NB4 (cell line): ENCODE results near the gene LIPH.

Experiments
- POLR2A ChIP-seq: IDR thresholded peaks from 2 replicates; pipeline ENCODE4 v1.6.1; 2011; ENCODE audit warnings: mild to moderate bottlenecking; ENCODE audit not compliant: insufficient read length; ENCODE audit errors: extremely low read depth
- TF ChIP-seq, protein P1 (sequence below): IDR thresholded peaks from one replicate; pipeline ENCODE4 v1.5.1; 2012; ENCODE audit warnings: low read depth, low read length

DNA sequence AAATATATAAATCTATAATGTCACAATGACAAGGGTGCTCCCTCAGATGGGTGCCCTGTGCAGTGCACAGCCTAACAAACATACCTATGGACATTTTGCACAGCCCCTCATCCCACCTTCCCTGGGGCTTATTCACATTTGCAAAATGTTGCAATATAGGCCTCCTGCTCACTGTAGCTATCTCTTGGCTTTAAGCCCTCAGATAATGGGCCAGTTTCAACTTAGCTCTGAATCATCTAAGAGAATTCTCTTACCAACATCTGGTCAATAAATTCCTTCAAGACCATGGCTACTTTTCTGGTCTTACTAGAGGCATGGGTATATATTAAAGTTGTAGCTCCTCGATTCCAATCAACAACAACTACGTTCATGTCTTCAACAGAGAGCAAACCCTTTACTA, 17.9 kb downstream of the LIPH start:
- TF ChIP-seq, protein P1, sequence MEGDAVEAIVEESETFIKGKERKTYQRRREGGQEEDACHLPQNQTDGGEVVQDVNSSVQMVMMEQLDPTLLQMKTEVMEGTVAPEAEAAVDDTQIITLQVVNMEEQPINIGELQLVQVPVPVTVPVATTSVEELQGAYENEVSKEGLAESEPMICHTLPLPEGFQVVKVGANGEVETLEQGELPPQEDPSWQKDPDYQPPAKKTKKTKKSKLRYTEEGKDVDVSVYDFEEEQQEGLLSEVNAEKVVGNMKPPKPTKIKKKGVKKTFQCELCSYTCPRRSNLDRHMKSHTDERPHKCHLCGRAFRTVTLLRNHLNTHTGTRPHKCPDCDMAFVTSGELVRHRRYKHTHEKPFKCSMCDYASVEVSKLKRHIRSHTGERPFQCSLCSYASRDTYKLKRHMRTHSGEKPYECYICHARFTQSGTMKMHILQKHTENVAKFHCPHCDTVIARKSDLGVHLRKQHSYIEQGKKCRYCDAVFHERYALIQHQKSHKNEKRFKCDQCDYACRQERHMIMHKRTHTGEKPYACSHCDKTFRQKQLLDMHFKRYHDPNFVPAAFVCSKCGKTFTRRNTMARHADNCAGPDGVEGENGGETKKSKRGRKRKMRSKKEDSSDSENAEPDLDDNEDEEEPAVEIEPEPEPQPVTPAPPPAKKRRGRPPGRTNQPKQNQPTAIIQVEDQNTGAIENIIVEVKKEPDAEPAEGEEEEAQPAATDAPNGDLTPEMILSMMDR, result no peak
- TF ChIP-seq POLR2A, result no peak
